ENCODE results near the gene TMEM140. TPM values are rescaled to one million over a fixed set of nuclear protein-coding genes. Genes with fewer than 3 reads are reported as not detected.
"Not testable (repeated sequence)": the region's sequence is repeated elsewhere in the genome, so short reads cannot be mapped to it uniquely, and the experiment has no call there.

Gene TMEM140
- total RNA-seq, 2 donors from 2014 or later: not detected

DNA sequence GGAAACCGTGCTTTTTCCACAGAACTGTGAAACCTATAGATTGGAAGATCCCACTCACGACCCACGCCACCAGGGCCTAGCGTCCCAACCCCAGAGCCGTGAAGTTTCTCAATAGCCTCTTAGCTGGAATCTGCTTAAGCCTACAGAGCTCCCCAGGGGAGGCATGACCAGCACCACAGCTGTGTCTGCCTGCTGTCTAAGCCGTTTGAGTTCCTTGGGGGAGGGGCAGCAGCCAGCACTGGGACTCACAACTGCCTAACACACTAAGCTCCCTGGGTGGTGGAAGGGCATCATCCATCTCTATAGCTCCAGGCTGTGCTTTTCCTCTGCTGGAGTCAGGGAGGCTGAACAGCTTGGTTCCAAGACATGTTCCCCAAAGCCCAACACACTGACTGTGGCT is 26.0 kb upstream of the TMEM140 start:
- Mint-ChIP-seq H3K4me1 (no peaks in the 10 kb centered on the region), H3K36me3 (ENCODE audit: low read depth) (peaks cover 5% of the 10 kb centered on the region), H3K4me3 (no peak overlapping the region), H3K27ac (peak overlapping the region; percentile 53), H3K9me3 (peaks cover 23% of the 10 kb centered on the region), H3K27me3 (ENCODE audit: insufficient read depth) (peaks cover 2% of the 10 kb centered on the region)
- TF ChIP-seq, protein P1, sequence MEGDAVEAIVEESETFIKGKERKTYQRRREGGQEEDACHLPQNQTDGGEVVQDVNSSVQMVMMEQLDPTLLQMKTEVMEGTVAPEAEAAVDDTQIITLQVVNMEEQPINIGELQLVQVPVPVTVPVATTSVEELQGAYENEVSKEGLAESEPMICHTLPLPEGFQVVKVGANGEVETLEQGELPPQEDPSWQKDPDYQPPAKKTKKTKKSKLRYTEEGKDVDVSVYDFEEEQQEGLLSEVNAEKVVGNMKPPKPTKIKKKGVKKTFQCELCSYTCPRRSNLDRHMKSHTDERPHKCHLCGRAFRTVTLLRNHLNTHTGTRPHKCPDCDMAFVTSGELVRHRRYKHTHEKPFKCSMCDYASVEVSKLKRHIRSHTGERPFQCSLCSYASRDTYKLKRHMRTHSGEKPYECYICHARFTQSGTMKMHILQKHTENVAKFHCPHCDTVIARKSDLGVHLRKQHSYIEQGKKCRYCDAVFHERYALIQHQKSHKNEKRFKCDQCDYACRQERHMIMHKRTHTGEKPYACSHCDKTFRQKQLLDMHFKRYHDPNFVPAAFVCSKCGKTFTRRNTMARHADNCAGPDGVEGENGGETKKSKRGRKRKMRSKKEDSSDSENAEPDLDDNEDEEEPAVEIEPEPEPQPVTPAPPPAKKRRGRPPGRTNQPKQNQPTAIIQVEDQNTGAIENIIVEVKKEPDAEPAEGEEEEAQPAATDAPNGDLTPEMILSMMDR (conservative IDR thresholded peaks at IDR 0.05): no peak
- Histone ChIP-seq H3K9ac (ENCODE audit: extremely low read depth, low read length, poor library complexity, severe bottlenecking) (no peak overlapping the region), H3K4me1 (ENCODE audit: control insufficient read depth, insufficient read depth, low read length) (no peaks in the 10 kb centered on the region), H3K27ac (ENCODE audit: low read depth, low read length) (no peak overlapping the region), H3K36me3 (ENCODE audit: control insufficient read depth, insufficient read depth, low read length) (no peaks in the 10 kb centered on the region), H3K4me3 (ENCODE audit: low read length) (no peak overlapping the region), H3K9me3 (ENCODE audit: control insufficient read depth, low read length) (peaks cover 17% of the 10 kb centered on the region), H3K27me3 (ENCODE audit: control insufficient read depth, insufficient read depth, low read length, poor library complexity, severe bottlenecking) (no peaks in the 10 kb centered on the region)
- 83 to 94% methylated on average over 5 to 6 of the region's 6 CpGs for WGBS, 2 experiments (ENCODE audit: insufficient coverage in 1 of 2, insufficient read length in 1 of 2)
- DNase-seq: peak; percentile 72

DNA sequence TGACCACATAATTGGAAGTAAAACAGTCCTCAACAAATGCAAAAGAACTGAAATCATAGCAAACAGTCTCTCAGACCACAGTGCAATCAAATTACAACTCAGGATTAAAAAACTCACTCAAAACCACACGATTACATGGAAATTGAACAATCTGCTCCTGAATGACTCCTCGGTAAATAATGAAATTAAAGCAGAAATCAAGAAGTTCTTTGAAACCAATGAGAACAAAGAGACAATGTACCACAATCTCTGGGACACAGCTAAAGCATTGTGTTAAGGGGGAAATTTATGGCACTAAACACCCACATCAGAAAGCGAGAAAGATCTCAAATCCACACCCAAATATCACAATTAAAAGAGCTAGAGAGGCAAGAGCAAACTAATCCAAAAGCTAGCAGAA is 23.2 kb upstream of the TMEM140 start:
- not testable (repeated sequence) for H3K9ac ChIP-seq (ENCODE audit: extremely low read depth, low read length, poor library complexity, severe bottlenecking); H3K27me3 Mint-ChIP-seq (ENCODE audit: insufficient read depth); H3K4me3 ChIP-seq (ENCODE audit: low read length); H3K4me1 Mint-ChIP-seq; H3K27me3 ChIP-seq (ENCODE audit: control insufficient read depth, insufficient read depth, low read length, poor library complexity, severe bottlenecking); H3K4me3 Mint-ChIP-seq; H3K27ac Mint-ChIP-seq; H3K36me3 Mint-ChIP-seq (ENCODE audit: low read depth); H3K27ac ChIP-seq (ENCODE audit: low read depth, low read length); H3K4me1 ChIP-seq (ENCODE audit: control insufficient read depth, insufficient read depth, low read length); DNase-seq; H3K36me3 ChIP-seq (ENCODE audit: control insufficient read depth, insufficient read depth, low read length)
- H3K9me3 Mint-ChIP-seq: peaks cover 20% of the 10 kb centered on the region
- peaks cover 17% of the 10 kb centered on the region for H3K9me3 ChIP-seq (ENCODE audit: control insufficient read depth, low read length)
- 85 to 100% methylated on average over 1 to 3 of the region's 3 CpGs for whole genome bisulfite sequencing, 2 experiments (ENCODE audit: insufficient coverage in 1 of 2, insufficient read length in 1 of 2)

DNA sequence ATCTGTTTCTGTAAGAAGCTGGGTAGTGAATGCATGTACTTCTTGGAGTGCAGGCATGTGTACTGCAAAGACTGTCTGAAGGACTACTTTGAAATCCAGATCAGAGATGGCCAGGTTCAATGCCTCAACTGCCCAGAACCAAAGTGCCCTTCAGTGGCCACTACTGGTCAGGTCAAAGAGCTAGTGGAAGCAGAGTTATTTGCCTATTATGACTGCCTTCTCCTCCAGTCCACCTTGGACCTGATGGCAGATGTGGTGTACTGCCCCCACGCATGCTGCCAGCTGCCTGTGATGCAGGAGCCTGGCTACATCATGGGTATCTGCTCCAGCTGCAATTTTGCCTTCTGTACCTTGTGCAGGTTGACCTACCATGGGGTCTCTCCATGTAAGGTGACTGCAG is 18.9 kb upstream of the TMEM140 start:
- H3K9ac ChIP-seq (ENCODE audit: extremely low read depth, low read length, poor library complexity, severe bottlenecking): no peak overlapping the region
- peak; percentile 38 for DNase-seq
- H3K4me1 ChIP-seq (ENCODE audit: control insufficient read depth, insufficient read depth, low read length): no peaks in the 10 kb centered on the region
- peaks cover 7% of the 10 kb centered on the region for H3K9me3 Mint-ChIP-seq
- TF ChIP-seq, protein P1 (conservative IDR thresholded peaks at IDR 0.05): no peak
- peaks cover 12% of the 10 kb centered on the region for H3K9me3 ChIP-seq (ENCODE audit: control insufficient read depth, low read length)
- H3K4me3 ChIP-seq (ENCODE audit: low read length): no peak overlapping the region
- H3K27me3 Mint-ChIP-seq (ENCODE audit: insufficient read depth): peaks cover 6% of the 10 kb centered on the region
- no peaks in the 10 kb centered on the region for H3K4me1 Mint-ChIP-seq
- H3K4me3 Mint-ChIP-seq: no peak overlapping the region
- H3K27me3 ChIP-seq (ENCODE audit: control insufficient read depth, insufficient read depth, low read length, poor library complexity, severe bottlenecking): no peaks in the 10 kb centered on the region
- no peaks in the 10 kb centered on the region for H3K36me3 ChIP-seq (ENCODE audit: control insufficient read depth, insufficient read depth, low read length)
- H3K36me3 Mint-ChIP-seq (ENCODE audit: low read depth): no peaks in the 10 kb centered on the region
- no peak overlapping the region for H3K27ac ChIP-seq (ENCODE audit: low read depth, low read length)
- H3K27ac Mint-ChIP-seq: no peak overlapping the region
- WGBS, 2 experiments (ENCODE audit: insufficient coverage in 1 of 2, insufficient read length in 1 of 2): 93% methylated on average over 1 of the region's 1 CpG; no CpG with 5 or more reads in 1 of the 2 experiments

DNA sequence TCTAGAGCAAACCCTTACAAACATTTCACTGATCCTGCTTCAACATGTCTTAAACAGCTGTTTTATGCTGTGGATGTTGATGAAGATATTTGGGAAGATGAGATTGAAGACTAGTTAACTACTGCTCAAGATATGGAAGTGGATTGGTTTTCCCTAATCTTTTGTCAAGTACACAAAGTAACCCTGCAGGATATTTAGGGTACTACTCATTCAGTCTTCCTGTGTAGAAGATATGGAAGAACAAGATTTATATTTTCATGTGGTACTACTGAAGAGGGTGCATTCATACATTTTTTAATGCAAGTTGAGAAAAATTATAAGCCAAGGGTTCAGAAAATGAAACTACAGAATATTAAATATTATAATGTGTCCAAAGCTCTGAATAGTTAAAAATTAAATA is 18.3 kb upstream of the TMEM140 start:
- H3K36me3 Mint-ChIP-seq (ENCODE audit: low read depth): no peaks in the 10 kb centered on the region
- Histone ChIP-seq H3K27ac (ENCODE audit: low read depth, low read length) (no peak overlapping the region), H3K9ac (ENCODE audit: extremely low read depth, low read length, poor library complexity, severe bottlenecking) (no peak overlapping the region), H3K27me3 (ENCODE audit: control insufficient read depth, insufficient read depth, low read length, poor library complexity, severe bottlenecking) (no peaks in the 10 kb centered on the region), H3K4me3 (ENCODE audit: low read length) (no peak overlapping the region), H3K4me1 (ENCODE audit: control insufficient read depth, insufficient read depth, low read length) (no peaks in the 10 kb centered on the region), H3K36me3 (ENCODE audit: control insufficient read depth, insufficient read depth, low read length) (no peaks in the 10 kb centered on the region), H3K9me3 (ENCODE audit: control insufficient read depth, low read length) (peaks cover 12% of the 10 kb centered on the region)
- H3K4me1 Mint-ChIP-seq: no peaks in the 10 kb centered on the region
- TF ChIP-seq, protein P1 (conservative IDR thresholded peaks at IDR 0.05): peak; percentile 52
- H3K27me3 Mint-ChIP-seq (ENCODE audit: insufficient read depth): peaks cover 6% of the 10 kb centered on the region
- no peak overlapping the region for H3K4me3 Mint-ChIP-seq
- no peak for DNase-seq
- peaks cover 7% of the 10 kb centered on the region for H3K9me3 Mint-ChIP-seq
- H3K27ac Mint-ChIP-seq: no peak overlapping the region
